ENCODE measurements around the gene RAB37.

The RAB37 gene

DNA sequence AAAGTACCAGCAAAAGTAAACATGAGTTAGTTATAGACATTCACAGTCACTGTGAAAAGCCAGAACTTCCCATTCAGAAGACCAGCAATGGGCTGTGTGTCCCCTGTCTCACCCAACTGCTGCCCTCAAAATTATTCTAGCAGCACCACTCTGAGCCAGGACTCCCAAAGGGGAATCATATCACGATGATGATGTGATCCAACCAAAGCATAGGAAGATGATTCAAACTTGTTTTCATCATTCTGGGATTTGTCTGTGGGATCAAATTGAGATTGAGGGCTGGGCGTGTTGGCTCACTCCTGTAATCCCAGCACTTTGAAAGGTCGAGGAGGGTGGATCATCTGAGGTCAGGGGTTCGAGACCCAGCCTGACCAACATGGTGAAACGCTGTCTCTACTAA is 45.5 kb downstream of the RAB37 start:
- no peak for DNase-seq

DNA sequence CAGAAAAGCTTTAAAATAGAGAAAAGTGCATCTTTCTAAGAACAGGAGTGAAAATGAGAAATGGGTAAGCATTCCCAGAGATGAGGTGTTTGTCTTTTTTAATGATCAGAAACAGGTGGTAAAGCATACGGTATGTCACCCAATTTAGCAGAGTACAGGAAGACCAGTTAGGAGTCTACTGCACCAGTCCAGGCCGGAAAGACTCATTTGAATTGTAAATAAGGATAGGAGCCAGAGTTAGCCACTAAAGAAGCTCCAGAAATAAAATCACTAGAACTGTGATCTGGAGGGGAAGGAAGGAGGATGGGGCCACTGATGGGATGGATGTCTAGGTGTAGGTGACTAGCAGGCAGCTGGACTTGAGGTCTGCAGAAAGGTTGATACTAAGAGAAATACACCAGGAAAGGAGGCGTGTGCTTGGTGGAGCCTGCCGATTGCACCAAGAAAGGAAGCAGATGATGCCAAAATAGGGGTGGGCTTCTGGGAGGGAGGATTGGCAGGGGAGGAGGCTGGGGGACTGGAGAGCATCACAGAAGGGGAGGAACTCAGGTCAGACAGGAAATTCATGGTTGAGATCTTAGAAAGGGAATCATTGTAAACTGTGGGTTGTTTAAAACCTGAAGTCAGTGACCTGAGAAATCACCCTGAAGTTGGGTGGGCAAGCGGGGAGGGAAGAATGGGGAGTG is 47.2 kb downstream of the RAB37 start:
- no peak for DNase-seq

DNA sequence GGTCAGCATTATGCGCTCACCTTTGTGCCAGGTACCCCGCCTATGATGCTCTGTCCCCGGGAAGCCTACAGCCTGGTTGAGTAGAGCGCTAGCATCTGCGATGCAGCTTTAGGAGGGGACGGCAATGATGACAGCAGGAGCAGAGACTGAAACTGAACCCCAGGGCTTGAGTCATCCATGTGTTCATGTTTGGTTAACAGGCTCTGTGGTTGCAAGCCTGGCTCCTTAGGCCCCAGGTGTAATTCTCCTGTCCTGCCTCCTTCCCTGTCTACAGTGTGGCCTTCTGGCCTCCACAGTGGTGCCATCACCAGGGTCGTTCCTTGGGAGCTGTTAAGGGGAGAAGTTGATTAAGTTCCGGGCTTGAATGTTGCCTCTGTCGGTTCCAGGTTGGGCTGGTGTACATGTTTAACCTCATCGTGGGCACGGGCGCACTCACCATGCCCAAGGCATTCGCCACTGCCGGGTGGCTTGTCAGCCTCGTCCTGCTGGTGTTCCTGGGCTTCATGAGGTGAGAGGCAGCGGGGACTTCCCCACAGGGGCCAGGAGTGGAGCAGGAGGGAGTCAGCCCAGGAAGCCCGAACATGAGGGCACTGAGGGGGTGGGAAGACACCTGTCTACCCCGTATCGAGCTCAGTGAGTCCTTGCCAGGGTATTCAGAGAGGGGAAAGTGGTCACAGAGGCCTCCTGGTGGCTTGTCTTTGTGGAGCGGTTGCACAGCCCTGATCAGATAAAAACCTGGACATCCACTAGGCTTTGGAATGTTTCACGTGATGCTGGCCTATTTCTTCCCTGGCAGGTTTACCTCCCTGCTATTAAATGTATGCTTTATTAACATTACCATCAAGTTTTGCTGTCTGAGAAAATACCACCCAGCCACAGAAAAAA is 48.3 kb downstream of the RAB37 start:
- no peak for DNase-seq

DNA sequence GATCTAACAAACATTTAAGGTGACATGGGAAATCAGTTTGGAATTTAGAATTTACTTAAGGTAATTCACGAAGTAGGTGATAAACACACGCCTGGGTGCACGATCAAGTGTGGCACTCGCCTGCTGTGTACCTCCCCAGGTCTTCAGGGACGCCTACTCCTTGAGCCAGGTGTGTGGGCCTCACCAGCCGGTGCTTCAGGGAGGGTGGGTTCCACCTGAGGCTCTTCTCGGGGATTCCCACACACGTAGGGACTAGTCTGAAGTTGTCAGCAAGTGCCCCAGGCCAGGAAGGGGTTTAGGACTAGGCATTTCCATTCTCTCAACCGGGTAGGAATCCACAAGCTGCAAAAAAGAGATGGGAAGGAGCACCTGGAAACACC is 48.9 kb downstream of the RAB37 start:
- DNase-seq = no peak

DNA sequence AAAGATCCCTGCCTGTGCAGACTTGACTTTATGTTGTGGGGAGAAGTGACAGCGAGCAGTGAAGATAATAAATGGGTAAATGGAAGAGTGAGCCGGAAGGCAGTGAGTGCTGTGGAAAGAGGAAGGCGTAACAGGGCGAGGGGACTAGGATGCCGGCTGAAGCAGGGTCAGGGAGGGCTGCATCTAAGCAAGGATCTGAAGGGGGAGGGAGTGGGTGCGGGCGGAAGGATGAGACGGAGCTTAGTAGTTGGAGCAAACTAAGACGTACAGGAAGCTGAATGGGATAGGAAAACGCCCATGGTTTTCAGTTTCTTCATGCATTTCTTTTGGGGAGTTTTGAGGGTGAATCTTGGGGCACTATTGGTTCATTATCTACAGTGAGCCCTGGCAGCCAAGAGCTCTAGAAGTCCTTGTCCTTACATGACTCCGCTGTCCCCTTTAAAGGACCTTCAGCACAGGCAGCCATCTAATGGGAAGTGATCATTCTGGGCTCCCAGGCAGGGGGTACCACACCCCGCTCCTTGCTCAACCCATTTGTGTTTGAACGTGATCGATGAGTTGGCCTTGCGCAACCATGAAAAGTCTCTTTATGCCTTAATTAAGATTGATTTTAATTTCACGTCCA is 49.5 kb downstream of the RAB37 start:
- no peak for DNase-seq

DNA sequence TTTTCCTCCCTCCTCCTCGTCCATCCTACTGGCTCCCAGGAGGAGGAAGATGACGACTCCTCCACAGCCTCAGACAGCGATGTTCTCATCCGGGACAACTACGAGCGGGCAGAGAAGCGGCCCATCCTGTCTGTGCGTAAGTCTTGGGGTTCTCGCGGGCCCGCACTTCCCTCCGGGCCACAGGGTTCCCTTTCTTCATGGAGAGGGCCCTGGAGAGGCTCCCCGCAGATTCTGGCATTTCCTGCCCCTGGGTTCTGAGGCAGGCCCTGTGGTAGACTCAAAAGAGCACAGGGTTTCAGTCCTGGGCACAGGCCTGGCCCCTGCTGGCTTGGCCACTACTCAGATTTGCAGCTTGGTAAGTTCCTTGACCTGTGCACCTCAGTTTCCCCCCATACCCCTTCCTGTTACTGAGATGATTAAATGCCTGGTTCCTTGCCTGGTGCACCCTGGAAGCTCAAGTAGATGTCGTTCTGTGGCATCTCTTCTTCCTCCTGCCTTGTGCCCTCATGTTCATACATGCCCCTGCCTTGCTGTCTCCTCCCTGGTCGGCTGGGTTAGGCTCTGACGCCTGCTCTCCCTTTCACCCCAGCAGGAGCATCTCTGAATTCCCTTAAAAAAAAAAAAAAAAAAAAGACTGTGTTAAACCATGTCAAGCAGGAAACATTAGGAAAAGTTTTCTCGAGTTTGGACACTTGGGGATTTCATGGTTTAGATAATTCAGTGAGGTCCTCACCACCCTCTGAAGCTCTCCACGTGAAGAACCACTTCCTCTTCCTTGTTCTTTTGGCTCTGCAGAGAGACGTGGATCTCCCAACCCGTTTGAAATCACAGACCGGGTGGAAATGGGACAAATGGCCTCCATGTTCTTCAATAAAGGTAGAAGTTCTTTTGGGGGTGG is 53.4 kb downstream of the RAB37 start:
- no peak for DNase-seq

DNA sequence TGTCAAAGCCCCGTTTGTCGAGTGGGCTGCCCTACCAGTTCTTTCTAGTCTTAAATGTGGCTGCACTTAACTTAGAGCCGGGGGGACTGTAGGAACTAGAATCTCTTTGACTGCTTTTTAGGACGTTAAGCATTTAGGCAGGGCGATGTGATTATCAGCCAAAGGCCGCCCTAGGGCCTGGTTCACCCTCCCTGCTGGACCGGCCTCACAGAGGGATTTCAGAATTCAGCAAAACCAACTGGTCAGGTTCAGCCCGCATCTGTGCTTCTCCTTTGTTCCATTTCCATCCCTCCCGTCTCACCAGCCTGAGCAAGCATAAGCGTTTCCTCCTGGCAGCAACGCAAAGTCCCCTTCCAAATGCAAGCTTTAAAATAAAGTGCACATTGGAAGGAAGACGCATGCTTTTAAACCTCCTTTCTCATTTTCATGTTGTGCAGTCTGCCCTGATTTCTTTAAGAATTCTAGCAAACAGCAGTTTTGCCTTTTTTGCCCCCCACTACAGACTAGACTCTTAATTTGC is 55.6 kb downstream of the RAB37 start:
- no peak for DNase-seq

DNA sequence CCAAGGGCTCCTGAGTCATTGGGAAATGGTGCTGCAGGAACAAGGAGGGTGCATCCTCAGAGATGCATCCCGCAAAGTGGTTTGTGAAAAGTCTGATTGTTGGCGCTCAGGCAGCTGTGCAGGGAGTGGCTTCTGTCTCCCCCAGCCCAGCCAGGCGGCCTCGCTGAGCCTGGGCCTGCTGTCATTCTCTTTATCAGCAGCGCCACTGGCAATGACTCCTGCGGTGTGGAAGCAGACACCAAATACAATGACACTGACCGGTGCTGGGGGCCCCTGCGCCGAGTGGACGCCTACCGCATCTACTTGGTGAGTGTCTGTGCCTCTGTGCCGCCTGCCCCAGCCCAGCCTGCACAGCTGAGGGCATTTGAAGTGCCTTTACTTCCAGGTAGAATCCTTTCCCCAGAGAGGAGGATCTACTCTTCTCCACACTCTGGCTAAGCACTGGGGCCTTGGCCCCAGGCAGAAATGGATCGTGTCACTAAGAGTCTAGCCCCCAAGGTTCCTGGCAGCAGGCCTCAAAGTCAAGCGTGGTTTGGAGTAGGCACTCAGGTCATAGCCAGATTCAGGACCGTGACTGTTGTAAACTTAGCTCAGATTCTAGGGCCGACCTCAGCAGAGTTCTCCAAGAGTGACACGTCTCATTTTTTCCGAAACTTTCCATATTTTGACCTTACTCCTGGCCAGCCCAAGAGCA is 58.4 kb downstream of the RAB37 start:
- DNase-seq = no peak

DNA sequence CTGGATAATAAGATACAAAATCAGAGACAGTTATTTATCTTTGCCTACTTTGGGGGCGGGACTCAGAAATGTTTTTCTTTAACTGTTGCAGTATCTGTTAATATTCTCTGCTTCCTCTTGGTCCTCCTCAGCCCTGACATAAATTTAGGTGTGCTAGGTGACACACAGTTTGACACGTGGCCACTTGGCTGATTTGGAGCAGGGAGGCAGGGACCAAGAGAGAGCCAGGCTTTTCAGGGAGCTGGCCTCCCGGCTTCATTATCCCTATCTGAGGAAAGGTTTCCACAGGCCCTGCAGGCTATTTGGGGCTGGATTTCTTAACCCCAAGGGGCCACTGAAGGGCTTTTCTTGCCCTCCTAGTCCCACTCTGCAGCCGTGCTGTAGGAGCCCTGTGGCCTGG is 59.2 kb downstream of the RAB37 start:
- no peak for DNase-seq

DNA sequence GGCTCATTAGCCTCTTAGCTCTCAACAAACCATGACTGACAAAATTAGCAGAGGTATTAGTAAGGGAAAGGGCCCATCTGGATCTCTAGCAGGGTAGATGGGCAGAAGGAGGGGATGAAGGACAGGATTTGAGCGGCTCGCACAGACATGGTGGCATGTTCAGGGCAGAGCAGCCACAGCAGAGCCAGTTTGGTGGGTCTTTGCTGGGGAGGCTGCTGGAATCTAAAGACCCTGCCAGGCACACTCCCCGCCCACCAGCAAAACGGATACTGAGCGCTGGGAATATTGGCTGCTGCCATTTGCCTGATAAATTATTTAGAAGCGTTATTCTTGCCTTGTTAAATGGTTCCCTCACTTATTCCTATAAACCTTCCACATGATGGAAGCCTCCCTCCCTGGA is 59.8 kb downstream of the RAB37 start:
- no peak for DNase-seq
